WTC11 (cell line): ENCODE data around the gene FLT1. TPM values are rescaled to one million over a fixed set of nuclear protein-coding genes. Genes with fewer than 3 reads are reported as not detected.

Experiments
- ATAC-seq: fragments of 200-7000 bp; cut with Tn5 transposase; 2 replicates; pipeline ENCODE4 v1.10.0; 2021; ENCODE audit warnings: mild to moderate bottlenecking, moderate library complexity
- CTCF ChIA-PET: fragments of 300-600 bp; sonication (Branson Sonifier 250); formaldehyde crosslinking; loops from one replicate; lab custom pipeline; 2021; ENCODE audit warnings: antibody characterized with exemption; lab: Charles Lee
- POLR2A ChIA-PET: fragments of 350-600 bp; sonication (Branson Sonifier 250); formaldehyde crosslinking; loops from one replicate; lab custom pipeline; 2021; ENCODE audit warnings: antibody characterized with exemption; lab: Charles Lee
- DNase-seq: peaks from one replicate; pipeline ENCODE4 v3.0.0; 2021; ENCODE audit warnings: low spot score
- H3K27ac Mint-ChIP-seq: 2 replicates; pipeline ENCODE4 v1.8.0; 2021; ENCODE audit warnings: mixed read lengths
- H3K27me3 Mint-ChIP-seq: 2 replicates; pipeline ENCODE4 v1.8.0; 2021; ENCODE audit warnings: low read depth, mild to moderate bottlenecking, moderate library complexity, mixed read lengths
- H3K36me3 Mint-ChIP-seq: 2 replicates; pipeline ENCODE4 v1.8.0; 2021; ENCODE audit warnings: mixed read lengths
- H3K4me1 Mint-ChIP-seq: 2 replicates; pipeline ENCODE4 v1.8.0; 2022; ENCODE audit warnings: mixed read lengths
- H3K4me3 Mint-ChIP-seq: 2 replicates; pipeline ENCODE4 v1.8.0; 2021; ENCODE audit warnings: mild to moderate bottlenecking, moderate library complexity, mixed read lengths
- H3K9me3 Mint-ChIP-seq: 2 replicates; pipeline ENCODE4 v1.8.0; 2021; ENCODE audit warnings: mixed read lengths
- ATF1 ChIP-seq: sonication (generic); formaldehyde crosslinking; IDR thresholded peaks from 2 replicates; pipeline ENCODE4 v1.8.1; 2023; ENCODE audit warnings: mild to moderate bottlenecking, moderate library complexity, missing genetic modification reagents
- E2F5 ChIP-seq: sonication (generic); formaldehyde crosslinking; IDR thresholded peaks from 2 replicates; pipeline ENCODE4 v1.8.1; 2022; ENCODE audit warnings: mild to moderate bottlenecking, moderate library complexity, missing genetic modification reagents
- ESRRA ChIP-seq: sonication (generic); formaldehyde crosslinking; IDR thresholded peaks from 2 replicates; pipeline ENCODE4 v1.8.1; 2022; ENCODE audit warnings: mild to moderate bottlenecking, missing genetic modification reagents, borderline replicate concordance
- FOXJ3 ChIP-seq: sonication (generic); formaldehyde crosslinking; IDR thresholded peaks from 2 replicates; pipeline ENCODE4 v1.9.0; 2021; ENCODE audit warnings: missing genetic modification reagents, mild to moderate bottlenecking, borderline replicate concordance
- FOXK1 ChIP-seq: sonication (generic); formaldehyde crosslinking; IDR thresholded peaks from 2 replicates; pipeline ENCODE4 v1.8.0; 2022; ENCODE audit warnings: mild to moderate bottlenecking, moderate library complexity, missing genetic modification reagents
- GTF2I ChIP-seq: fragments of 250-450 bp; sonication (Bioruptor Pico); conservative IDR thresholded peaks from 2 replicates; pipeline ENCODE4 v1.4.0; 2021; ENCODE audit warnings: mild to moderate bottlenecking
- HMGXB4 ChIP-seq: sonication (generic); formaldehyde crosslinking; IDR thresholded peaks from 2 replicates; pipeline ENCODE4 v1.8.1; 2023; ENCODE audit warnings: mild to moderate bottlenecking, moderate library complexity, missing genetic modification reagents
- IRF1 ChIP-seq: sonication (generic); formaldehyde crosslinking; IDR thresholded peaks from 2 replicates; pipeline ENCODE4 v1.8.0; 2023; ENCODE audit warnings: missing genetic modification reagents
- JAZF1 ChIP-seq: fragments of 250-450 bp; sonication (Bioruptor Pico); IDR thresholded peaks from 2 replicates; pipeline ENCODE4 v1.9.0; 2021; ENCODE audit warnings: moderate library complexity, mild to moderate bottlenecking, inconsistent platforms
- MLX ChIP-seq: sonication (generic); formaldehyde crosslinking; IDR thresholded peaks from 2 replicates; pipeline ENCODE4 v1.8.1; 2023; ENCODE audit warnings: mild to moderate bottlenecking, missing genetic modification reagents, moderate library complexity
- NR2C2 ChIP-seq: sonication (generic); formaldehyde crosslinking; IDR thresholded peaks from 2 replicates; pipeline ENCODE4 v1.8.0; 2022; ENCODE audit warnings: mild to moderate bottlenecking, missing genetic modification reagents
- NR3C1 ChIP-seq: sonication (generic); formaldehyde crosslinking; conservative IDR thresholded peaks from 2 replicates; pipeline ENCODE4 v1.8.1; 2023; ENCODE audit warnings: low read depth, mild to moderate bottlenecking, missing genetic modification reagents
- SOX15 ChIP-seq: fragments of 250-450 bp; sonication (Bioruptor Pico); IDR thresholded peaks from 2 replicates; pipeline ENCODE4 v1.9.0; 2021; ENCODE audit warnings: mild to moderate bottlenecking
- SP1 ChIP-seq: sonication (generic); formaldehyde crosslinking; conservative IDR thresholded peaks from 2 replicates; pipeline ENCODE4 v1.8.1; 2022; ENCODE audit warnings: missing genetic modification reagents
- ZMAT4 ChIP-seq: fragments of 250-450 bp; sonication (Bioruptor Pico); IDR thresholded peaks from 2 replicates; pipeline ENCODE4 v1.9.0; 2021; ENCODE audit warnings: mild to moderate bottlenecking
- ZNF219 ChIP-seq: sonication (generic); formaldehyde crosslinking; IDR thresholded peaks from 2 replicates; pipeline ENCODE4 v1.8.0; 2023; ENCODE audit warnings: missing genetic modification reagents, mild to moderate bottlenecking, borderline replicate concordance
- total RNA-seq: library from RNA; stranded (reverse); gene quantifications from 3 replicates; pipeline ENCODE4 v1.2.3, GENCODE V29; 2021

Gene FLT1
- total RNA-seq, 1 experiment from 2014 or later = 66.3 TPM

GRCh38 chr13:28505543-28506135 lies 10.7 kb upstream of the FLT1 start:
- CTCF ChIA-PET = interaction anchor here (1.4 kb wide), 1 partner anchor 15 kb away, joined by 4 read pairs; no protein-coding TSS in a partner anchor
- no peak overlapping the region for H3K4me3 Mint-ChIP-seq
- H3K27me3 Mint-ChIP-seq = no peaks in the 10 kb centered on the region
- POLR2A ChIA-PET = interaction anchor here (1.2 kb wide), 1 partner anchor 10 kb away, joined by 3 read pairs; no protein-coding TSS in a partner anchor
- H3K36me3 Mint-ChIP-seq = no peaks in the 10 kb centered on the region
- peaks cover 22% of the 10 kb centered on the region for H3K4me1 Mint-ChIP-seq
- H3K27ac Mint-ChIP-seq = peak overlapping the region; percentile 64; the same call in 1 of the 2 replicates
- no peak for TF ChIP-seq JAZF1
- TF ChIP-seq IRF1 (CRISPR knock-in tag) = no peak
- no peak for TF ChIP-seq ZNF219 (CRISPR knock-in tag)
- no peak for TF ChIP-seq GTF2I (CRISPR knock-in tag)
- no peak for TF ChIP-seq FOXJ3 (CRISPR knock-in tag)
- TF ChIP-seq FOXK1 (CRISPR knock-in tag) = no peak
- TF ChIP-seq, all 79 proteins: peak for 0
- ATAC-seq (peak; percentile 82), DNase-seq (no peak)
- no peaks in the 10 kb centered on the region; the same call in 1 of the 2 replicates for H3K9me3 Mint-ChIP-seq

- POLR2A ChIA-PET = no interaction called here
- CTCF ChIA-PET = interaction anchor here (1.0 kb wide), 1 partner anchor 293 kb away, joined by 3 read pairs; no protein-coding TSS in a partner anchor
- TF ChIP-seq NR2C2 (CRISPR knock-in tag) (no peak), SP1 (CRISPR knock-in tag) (no peak), E2F5 (CRISPR knock-in tag) (no peak), SOX15 (CRISPR knock-in tag) (no peak), HMGXB4 (no peak), ATF1 (no peak), NR3C1 (CRISPR knock-in tag) (no peak), ZMAT4 (no peak), MLX (CRISPR knock-in tag) (no peak)
Observed at GRCh38 chr13:28503182-28503967, 8.4 kb upstream of the FLT1 start.

GRCh38 chr13:28501547-28501946 lies 6.6 kb upstream of the FLT1 start:
- ATAC-seq (no peak), DNase-seq (no peak)
- Mint-ChIP-seq H3K4me3 (no peak overlapping the region), H3K27me3 (peaks cover 4% of the 10 kb centered on the region), H3K4me1 (peaks cover 40% of the 10 kb centered on the region), H3K36me3 (no peaks in the 10 kb centered on the region), H3K27ac (0 out of 2 replicates have a peak overlapping the region, but pooled peaks have one; percentile 60), H3K9me3 (no peaks in the 10 kb centered on the region)
- no peak for TF ChIP-seq ESRRA
- POLR2A ChIA-PET = no interaction called here
- CTCF ChIA-PET = no interaction called here

More at GRCh38 chr13:28503182-28503967, 8.4 kb upstream of the FLT1 start:
- peaks cover 22% of the 10 kb centered on the region for H3K4me1 Mint-ChIP-seq
- DNase-seq (no peak), ATAC-seq (peak; percentile 81)
- H3K4me3 Mint-ChIP-seq = no peak overlapping the region
- H3K27ac Mint-ChIP-seq = no peak overlapping the region
- H3K36me3 Mint-ChIP-seq = no peaks in the 10 kb centered on the region
- no peaks in the 10 kb centered on the region for H3K27me3 Mint-ChIP-seq
- no peaks in the 10 kb centered on the region; the same call in 1 of the 2 replicates for H3K9me3 Mint-ChIP-seq
